ENCODE results near the gene ALPI. TPM values are rescaled to one million over a fixed set of nuclear protein-coding genes. Genes with fewer than 3 reads are reported as not detected.

ALPI gene
- total RNA-seq, 2 experiments from 2014 or later, result not detected

DNA sequence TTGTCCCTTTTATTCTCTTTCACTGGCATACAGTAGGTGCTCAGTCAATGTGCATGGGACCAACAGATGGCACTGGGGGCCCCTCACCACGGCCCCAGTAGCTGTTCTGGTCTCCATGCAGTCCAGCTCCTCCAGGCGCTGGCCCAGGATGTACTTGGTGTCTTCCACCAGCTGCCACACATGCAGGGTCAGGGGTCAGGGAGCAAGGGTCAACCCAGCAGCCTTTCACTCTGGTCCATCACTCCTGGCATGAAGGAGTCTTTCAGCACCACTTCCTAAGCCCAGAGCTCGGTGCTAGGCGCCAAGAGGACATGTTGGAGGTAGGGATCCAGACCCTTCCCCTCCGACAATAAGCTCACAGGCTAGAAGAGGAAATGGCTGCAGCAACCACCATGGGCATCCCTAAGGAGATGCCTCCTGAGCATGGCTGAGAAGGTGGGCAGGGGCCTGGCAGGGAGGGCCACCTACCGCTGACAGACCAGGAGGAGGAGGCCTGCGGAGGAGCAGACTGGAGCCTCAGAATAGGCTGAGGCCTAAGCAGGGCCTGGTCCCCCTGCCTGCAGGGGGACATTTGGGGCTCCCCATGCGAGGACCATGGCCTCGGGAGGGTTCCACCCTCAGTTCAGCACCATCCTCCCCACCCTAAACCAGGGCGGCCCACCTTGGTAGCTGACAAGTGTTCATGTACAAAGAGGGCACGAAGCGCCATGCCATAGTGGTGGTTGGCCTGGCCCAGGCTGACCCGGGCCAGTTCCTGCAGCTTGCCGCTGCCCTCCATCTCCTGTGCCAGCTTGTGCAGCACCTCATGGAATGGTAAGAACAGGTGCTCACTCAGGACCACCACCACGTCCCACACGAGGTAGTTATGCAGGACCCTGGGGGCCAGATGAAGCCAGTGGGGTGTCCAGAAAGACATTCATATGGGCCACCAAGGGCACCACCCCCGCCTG, 39.2 kb upstream of the ALPI start:
- Histone ChIP-seq H3K4me1 (ENCODE audit: insufficient read depth, low read length, poor library complexity, severe bottlenecking) (no peaks in the 10 kb centered on the region), H3K9me3 (ENCODE audit: low read length) (no peaks in the 10 kb centered on the region), H2AFZ (ENCODE audit: low read length) (no peak overlapping the region), H4K20me1 (ENCODE audit: insufficient read depth, low read length) (no peaks in the 10 kb centered on the region), H3K79me2 (ENCODE audit: insufficient read depth, low read depth, low read length) (no peaks in the 10 kb centered on the region), H3K4me2 (ENCODE audit: low read length) (no peak overlapping the region), H3K9me2 (ENCODE audit: insufficient read depth, low read length) (no peaks in the 10 kb centered on the region), H3K36me3 (ENCODE audit: insufficient read depth, low read length) (no peaks in the 10 kb centered on the region), H3K4me3 (ENCODE audit: low read depth, low read length, poor library complexity, severe bottlenecking) (no peak overlapping the region), H3K27ac (ENCODE audit: low read depth, low read length, poor library complexity, severe bottlenecking) (no peak overlapping the region)
- intact Hi-C loops (cut with micrococcal nuclease; ENCODE audit: unreplicated experiment), result no loop called here
- DNase-seq (ENCODE audit: low spot score), result no peak
- ChIA-PET POLR2A (interaction anchor here (0.6 kb wide), 1 partner anchor 121 kb away, joined by 6 read pairs; no protein-coding TSS in a partner anchor), CTCF (ENCODE audit: unreplicated experiment) (no interaction called here)
- no peak for TF ChIP-seq EZH2phosphoT487 (IDR thresholded peaks at IDR 0.05; ENCODE audit: borderline replicate concordance, low read depth, low read length)
- no peak for TF ChIP-seq CTCF (conservative IDR thresholded peaks at IDR 0.05; ENCODE audit: low read length)
- no TSS peak for BruUV-seq (replicated peaks)

- intact Hi-C loops (cut with micrococcal nuclease; ENCODE audit: unreplicated experiment), result no loop called here
- Histone ChIP-seq H3K27ac (ENCODE audit: low read depth, low read length, poor library complexity, severe bottlenecking) (no peak overlapping the region), H3K9me2 (ENCODE audit: insufficient read depth, low read length) (no peaks in the 10 kb centered on the region), H3K4me1 (ENCODE audit: insufficient read depth, low read length, poor library complexity, severe bottlenecking) (no peaks in the 10 kb centered on the region), H4K20me1 (ENCODE audit: insufficient read depth, low read length) (no peaks in the 10 kb centered on the region), H2AFZ (ENCODE audit: low read length) (no peak overlapping the region), H3K36me3 (ENCODE audit: insufficient read depth, low read length) (no peaks in the 10 kb centered on the region), H3K4me2 (ENCODE audit: low read length) (no peak overlapping the region), H3K4me3 (ENCODE audit: low read depth, low read length, poor library complexity, severe bottlenecking) (no peak overlapping the region), H3K9me3 (ENCODE audit: low read length) (peaks cover 6% of the 10 kb centered on the region; the same call in 1 of the 2 replicates), H3K79me2 (ENCODE audit: insufficient read depth, low read depth, low read length) (no peaks in the 10 kb centered on the region)
- ChIA-PET POLR2A (no interaction called here), CTCF (ENCODE audit: unreplicated experiment) (no interaction called here)
- BruUV-seq (replicated peaks), result no TSS peak
- no peak for TF ChIP-seq CTCF (conservative IDR thresholded peaks at IDR 0.05; ENCODE audit: low read length)
- TF ChIP-seq EZH2phosphoT487 (IDR thresholded peaks at IDR 0.05; ENCODE audit: borderline replicate concordance, low read depth, low read length), result no peak
- no peak for DNase-seq (ENCODE audit: low spot score)
These were observed 38.5 kb upstream of the ALPI start for GRCh38 chr2:232417489-232417888.

- Histone ChIP-seq H3K4me2 (ENCODE audit: low read length) (no peak overlapping the region), H4K20me1 (ENCODE audit: insufficient read depth, low read length) (no peaks in the 10 kb centered on the region), H3K9me2 (ENCODE audit: insufficient read depth, low read length) (no peaks in the 10 kb centered on the region), H3K27ac (ENCODE audit: low read depth, low read length, poor library complexity, severe bottlenecking) (no peak overlapping the region), H3K79me2 (ENCODE audit: insufficient read depth, low read depth, low read length) (no peaks in the 10 kb centered on the region), H3K9me3 (ENCODE audit: low read length) (peaks cover 8% of the 10 kb centered on the region; the same call in 1 of the 2 replicates), H3K36me3 (ENCODE audit: insufficient read depth, low read length) (no peaks in the 10 kb centered on the region), H2AFZ (ENCODE audit: low read length) (no peak overlapping the region), H3K4me1 (ENCODE audit: insufficient read depth, low read length, poor library complexity, severe bottlenecking) (no peaks in the 10 kb centered on the region), H3K4me3 (ENCODE audit: low read depth, low read length, poor library complexity, severe bottlenecking) (no peak overlapping the region)
- CTCF ChIA-PET (ENCODE audit: unreplicated experiment), result no interaction called here
- TF ChIP-seq CTCF (conservative IDR thresholded peaks at IDR 0.05; ENCODE audit: low read length) (no peak), EZH2phosphoT487 (IDR thresholded peaks at IDR 0.05; ENCODE audit: borderline replicate concordance, low read depth, low read length) (no peak)
- no peak for DNase-seq (ENCODE audit: low spot score)
- BruUV-seq (replicated peaks), result no TSS peak
- intact Hi-C loops (cut with micrococcal nuclease; ENCODE audit: unreplicated experiment), result no loop called here
- POLR2A ChIA-PET, result no interaction called here
These were observed 37.9 kb upstream of the ALPI start for GRCh38 chr2:232418056-232418455.

Data from OCI-LY7 (cell line).